HG02798 (cell line): Measurements from ENCODE around the gene TSEN2.
"Not testable (repeated sequence)": the region's sequence is repeated elsewhere in the genome, so short reads cannot be mapped to it uniquely, and the experiment has no call there.

Experiments
- ATAC-seq: cut with Tn5 transposase; IDR thresholded peaks from one replicate; pipeline ENCODE4 v1.9.1; 2021; ENCODE audit warnings: mild to moderate bottlenecking; ENCODE audit not compliant: unreplicated experiment, poor library complexity

The TSEN2 gene

DNA sequence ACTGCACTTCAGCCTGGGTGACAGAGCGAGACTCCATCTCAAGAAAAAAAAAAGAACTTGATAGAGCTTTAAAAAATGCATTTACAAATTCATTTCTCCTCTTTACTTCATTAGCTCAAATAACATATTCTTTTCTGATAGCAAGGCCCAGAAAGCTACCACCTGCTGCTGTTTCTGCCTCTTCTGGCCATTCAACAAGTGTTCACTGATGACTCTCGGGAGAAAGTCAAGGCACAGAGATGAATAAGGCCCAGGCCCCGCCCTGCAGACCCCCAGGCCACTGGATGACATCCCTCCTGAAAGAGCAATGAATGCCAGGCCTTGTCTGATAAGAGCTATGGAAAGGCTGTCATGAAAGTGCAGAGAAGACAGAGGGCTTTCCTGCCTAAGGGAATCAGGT lies 13.6 kb upstream of the TSEN2 start:
- no peak for ATAC-seq

- ATAC-seq = no peak
These were observed 13.0 kb upstream of the TSEN2 start for GRCh38 chr3:12471241-12471640.

DNA sequence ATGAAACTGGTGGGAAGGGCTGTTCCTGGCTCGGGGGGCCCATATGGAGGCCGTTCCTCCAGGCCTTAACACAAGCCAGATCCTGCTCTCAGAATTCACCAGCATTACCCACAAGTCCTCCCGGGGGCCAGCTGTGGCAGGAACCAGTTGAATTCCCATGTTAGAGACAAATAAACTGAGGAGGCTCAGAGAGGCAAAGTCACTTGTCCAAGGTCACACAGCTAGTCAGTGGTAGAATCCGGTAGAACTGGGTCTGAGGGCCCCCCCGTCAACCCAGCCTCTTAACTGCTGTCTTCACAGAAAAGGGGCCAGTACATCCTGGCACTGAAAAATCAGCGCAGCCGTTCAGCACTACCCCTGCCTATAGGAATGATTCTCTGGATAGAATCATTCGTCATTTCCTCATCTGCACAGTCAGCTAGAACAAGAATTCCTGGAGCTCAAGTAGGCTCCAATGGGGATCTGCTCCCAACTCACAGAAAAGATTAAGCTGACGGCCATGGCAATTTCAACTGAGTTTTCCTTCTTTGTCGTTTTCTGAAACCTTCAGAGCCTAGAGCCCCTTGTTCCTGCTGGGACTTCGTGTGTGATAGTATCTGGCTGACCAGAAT lies 12.2 kb upstream of the TSEN2 start:
- ATAC-seq = no peak

GRCh38 chr3:12472796-12473195 lies 11.5 kb upstream of the TSEN2 start:
- ATAC-seq = no peak

DNA sequence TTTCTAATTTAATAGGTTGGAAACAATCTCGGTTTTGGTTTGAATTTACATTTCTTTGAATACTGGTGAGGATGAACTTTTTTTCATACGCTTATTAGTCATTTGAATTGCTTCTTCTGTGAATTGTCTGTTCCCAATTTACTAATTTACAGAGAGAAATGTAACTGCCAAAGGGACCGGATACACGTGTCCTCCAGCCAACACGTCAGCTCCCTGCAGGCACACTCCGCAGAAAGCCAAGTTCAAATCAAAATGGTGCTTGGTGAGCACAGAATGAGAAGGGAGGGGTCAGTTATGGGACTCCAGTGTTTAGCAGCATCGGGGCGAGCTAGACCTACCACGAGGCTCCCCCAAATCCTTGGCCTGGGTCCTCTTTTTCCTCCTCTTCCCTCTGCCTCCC lies 10.8 kb upstream of the TSEN2 start:
- no peak for ATAC-seq

- ATAC-seq = no peak
These were observed 7.9 kb upstream of the TSEN2 start for GRCh38 chr3:12476238-12476897.

DNA sequence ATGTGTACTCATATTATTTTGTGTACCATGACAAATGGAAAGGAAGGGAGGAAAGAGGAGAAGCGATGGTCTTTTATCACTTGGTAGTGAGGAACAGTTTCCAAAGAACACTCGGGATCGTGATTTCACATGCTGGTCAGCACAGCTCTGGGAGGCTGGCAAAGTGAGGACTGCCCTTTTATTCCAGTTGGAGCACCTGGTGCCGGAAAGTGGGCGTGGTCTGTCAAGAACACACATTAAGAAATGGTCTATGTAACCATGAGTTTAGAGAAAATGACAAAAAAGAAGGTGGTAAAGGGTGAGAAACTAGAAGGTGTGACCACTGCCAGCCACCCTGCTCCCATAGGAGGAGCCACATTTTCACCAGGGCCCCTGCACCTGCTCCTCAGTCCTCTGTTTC lies 7.0 kb upstream of the TSEN2 start:
- ATAC-seq = no peak

DNA sequence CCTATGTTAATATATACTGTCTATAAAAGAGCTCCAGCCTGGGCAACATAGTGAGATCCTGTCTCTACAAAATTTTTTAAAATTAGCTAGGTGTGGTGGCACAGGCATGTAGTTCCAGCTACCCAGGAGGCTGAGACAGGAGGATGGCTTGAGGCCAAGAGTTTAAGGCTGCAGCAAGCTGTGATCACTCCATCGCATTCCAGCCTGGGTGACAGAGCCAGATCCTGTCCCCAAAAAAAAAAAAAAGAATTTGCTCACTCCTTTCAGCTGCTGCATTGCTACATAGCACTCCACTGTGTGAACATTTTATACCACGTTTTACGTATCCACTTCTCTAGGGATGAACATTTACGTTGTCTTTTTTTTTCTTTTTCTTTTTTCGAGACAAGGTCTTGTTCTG lies 6.0 kb upstream of the TSEN2 start:
- ATAC-seq = no peak

DNA sequence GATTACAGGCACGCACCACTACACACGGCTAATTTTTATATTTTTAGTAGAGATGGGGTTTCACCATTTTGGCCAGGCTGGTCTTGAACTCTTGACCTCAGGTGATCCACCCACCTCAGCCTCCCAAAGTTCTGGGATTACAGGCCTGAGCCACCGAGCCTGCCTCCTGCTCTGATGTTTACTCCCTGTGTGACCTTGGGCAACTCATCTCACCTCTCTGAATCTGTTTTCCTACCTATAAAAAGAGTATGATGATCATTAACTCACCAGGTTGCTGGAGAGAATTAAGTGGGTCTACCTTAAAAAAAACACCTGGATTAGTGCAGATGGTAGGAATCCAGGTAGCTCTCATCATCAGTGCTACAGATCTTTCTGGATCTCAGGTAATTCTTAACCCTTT lies 5.1 kb upstream of the TSEN2 start:
- not testable (repeated sequence) for ATAC-seq

GRCh38 chr3:12479919-12480427 lies 4.3 kb upstream of the TSEN2 start:
- peak; percentile 27 for ATAC-seq

GRCh38 chr3:12483410-12483809 lies 870 bp upstream of the TSEN2 start:
- no peak for ATAC-seq

- no peak for ATAC-seq
These were observed 445 bp upstream of the TSEN2 start for GRCh38 chr3:12483872-12484197.

GRCh38 chr3:12484983-12485327 lies 675 bp downstream of the TSEN2 start:
- ATAC-seq = no peak

DNA sequence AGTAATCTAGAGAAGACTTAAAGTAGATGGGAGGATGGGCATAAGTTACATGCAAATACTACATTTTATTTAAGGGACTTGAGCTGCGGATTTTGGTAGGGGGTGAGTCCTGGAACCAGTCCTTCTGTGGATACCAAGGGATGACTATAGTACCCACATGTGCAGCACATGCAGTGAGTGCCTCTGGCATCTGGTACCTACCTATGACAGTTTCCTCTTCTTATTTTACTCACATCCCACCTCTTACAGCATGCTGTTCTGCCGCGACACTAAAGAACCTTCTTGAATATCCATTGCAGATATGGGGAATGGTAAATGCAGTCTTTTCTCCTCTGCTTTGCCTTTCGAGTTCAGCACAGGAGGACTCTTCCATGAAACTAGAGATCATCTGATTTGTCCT lies 1.7 kb downstream of the TSEN2 start:
- ATAC-seq = no peak

DNA sequence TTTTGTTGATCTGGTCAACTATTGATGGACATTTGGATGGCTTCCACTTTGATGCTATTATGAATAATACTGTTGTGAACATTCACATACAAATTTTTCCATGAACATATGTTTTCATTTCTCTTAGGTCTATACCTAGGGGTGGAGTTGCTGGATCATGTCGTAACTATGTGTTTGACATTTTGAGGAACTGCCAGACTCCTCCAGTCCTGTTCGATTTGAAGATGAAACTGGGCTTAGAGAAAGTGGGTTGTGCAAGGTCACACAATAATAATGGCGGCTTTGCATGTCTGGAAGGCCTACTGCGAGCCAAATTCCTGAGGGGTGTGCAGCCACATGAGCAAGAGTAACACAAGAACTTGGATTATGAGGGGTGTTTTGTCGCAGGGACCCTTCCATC lies 2.6 kb downstream of the TSEN2 start:
- ATAC-seq = no peak

DNA sequence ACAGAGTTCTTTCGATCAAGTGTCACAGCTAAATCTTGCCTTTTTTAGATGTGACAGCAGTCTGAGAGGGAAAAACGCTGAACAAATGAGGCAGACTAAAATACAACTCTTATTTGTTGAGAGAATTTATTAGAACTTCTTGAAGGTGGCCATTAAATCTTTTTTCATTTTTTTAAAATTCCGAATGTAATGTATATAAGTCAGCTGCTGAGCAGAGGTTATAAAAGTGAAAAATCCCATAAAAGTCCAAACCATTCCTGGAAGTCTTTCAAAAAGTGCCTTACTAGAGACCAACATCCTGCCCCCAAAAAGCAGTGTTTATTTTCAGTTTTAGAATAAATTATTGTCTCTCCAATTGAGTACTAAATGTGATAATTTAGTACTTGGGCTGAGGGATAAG lies 3.1 kb downstream of the TSEN2 start:
- no peak for ATAC-seq

GRCh38 chr3:12487786-12488185 lies 3.5 kb downstream of the TSEN2 start:
- no peak for ATAC-seq

DNA sequence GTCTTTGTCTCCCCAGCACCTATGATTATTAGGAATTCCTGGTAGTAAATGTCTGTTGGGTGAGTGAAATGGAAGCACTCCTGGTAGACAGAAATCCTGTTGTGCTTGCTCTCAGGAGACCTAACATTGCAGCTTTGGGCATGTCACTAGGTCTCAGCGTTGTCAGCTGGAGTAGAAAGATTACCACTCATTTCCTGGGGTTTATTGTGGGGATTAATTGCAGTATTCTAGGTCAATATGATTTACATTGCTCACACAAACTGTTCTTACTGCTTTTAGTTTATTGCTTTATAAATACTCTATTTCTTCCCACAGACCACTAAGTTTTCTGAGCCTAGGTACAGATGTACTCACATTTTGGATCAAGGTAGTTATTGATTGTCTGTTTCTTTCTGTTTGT lies 5.1 kb downstream of the TSEN2 start:
- ATAC-seq = no peak

DNA sequence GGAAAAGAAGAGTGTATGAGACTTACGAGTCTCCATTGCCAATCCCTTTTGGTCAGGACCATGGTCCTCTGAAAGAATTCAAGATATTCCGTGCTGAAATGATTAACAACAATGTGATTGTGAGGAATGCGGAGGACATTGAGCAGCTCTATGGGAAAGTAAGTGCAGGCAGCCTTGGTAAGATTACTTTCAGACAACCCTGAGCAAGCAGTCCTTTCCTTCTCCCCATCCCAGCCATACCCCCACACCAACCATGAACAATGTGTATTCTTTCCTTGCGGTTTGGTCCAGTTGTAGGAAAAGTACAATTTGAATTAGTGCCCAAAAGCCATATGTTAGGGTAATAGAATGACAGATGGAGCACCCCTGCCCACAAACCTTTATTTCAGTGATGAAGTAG lies 5.6 kb downstream of the TSEN2 start:
- no peak for ATAC-seq

DNA sequence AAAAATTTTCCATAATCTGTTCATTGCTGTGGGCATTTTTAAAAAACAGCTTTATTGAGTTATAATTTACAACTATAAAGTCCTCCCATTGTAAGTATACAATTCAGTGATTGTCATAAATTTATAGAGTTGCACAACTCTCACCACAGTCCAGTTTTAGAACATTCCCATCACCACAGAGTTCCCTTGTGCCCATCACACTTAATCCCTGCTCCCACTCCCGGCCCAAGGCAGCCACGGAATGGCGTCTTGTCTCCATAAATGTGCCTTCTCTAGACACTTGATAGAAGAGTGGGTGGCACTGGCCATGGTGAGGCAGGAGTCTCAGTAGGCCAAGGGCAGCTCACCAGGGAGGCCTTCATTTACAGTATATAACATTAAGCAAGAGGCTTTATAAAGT lies 6.3 kb downstream of the TSEN2 start:
- no peak for ATAC-seq

DNA sequence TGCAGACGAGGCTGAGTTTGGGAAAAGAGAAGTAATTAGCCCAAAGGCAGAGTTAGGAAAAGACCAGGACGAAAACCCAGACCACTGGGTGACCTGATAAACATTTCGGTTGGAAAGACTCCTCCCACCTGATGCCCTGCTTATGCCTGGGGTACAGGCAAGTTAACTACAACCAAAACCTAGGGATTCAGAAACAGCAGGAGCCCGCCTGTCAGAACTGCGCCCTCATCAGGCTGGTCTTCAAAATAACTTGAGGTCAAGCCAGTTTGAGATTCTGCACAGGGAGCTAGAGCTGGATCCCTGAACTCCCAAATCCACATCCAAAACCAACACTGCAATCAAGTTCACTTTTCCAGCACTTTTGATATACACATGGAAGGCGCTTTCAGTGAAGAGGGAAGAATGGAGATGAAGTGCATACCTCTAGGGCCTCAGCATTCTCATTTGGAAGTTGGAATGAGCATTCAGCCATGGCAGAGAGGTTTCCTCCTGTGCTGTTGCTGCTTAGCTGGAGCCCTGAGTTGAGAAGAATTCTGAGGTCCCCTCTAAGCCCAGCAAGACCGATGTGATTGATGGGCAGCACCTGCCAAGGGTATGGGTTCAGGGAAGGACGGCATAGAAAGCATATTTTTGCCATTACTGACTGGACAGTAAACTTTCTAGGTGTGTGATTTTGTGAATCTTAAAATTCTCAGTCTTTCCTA lies 11.6 kb downstream of the TSEN2 start:
- ATAC-seq = no peak

DNA sequence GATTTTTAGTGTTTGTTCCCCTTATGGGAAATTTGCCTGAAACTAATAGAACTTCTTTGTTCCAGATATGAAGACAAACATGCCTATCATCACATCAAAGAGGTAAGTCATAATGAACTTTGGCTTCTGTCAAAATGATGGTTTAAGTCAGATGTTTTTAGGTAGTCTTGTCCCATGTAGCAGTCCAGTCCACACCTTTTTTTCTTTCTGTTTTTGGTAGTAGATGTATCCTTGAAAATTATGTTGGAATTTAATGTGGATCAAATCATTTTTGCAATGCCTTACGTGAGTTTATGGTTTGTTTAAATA lies 12.1 kb downstream of the TSEN2 start:
- no peak for ATAC-seq
